Left ventricle myocardium inferior (tissue), 1 donor: Measurements from ENCODE around the gene CTBP2. TPM values are rescaled to one million over a fixed set of nuclear protein-coding genes. Genes with fewer than 3 reads are reported as not detected.
A peak's percentile ranks its signal among the peaks of the same experiment; 100 is the strongest.

Experiments used
- DNase-seq: peaks from one replicate; pipeline ENCODE4 v3.0.0-alpha.2; 2020
- H3K27ac ChIP-seq: fragments of 200-600 bp; replicated peaks from 2 replicates; pipeline ENCODE4 v1.8.0; 2021
- H3K27me3 ChIP-seq: fragments of 200-600 bp; 2 replicates; pipeline ENCODE4 v1.8.0; 2021; ENCODE audit warnings: low read depth
- H3K36me3 ChIP-seq: fragments of 200-600 bp; 2 replicates; pipeline ENCODE4 v1.8.0; 2021
- H3K4me1 ChIP-seq: fragments of 200-600 bp; 2 replicates; pipeline ENCODE4 v1.8.0; 2021
- H3K4me3 ChIP-seq: fragments of 200-600 bp; 2 replicates; pipeline ENCODE4 v1.8.0; 2021; ENCODE audit warnings: mild to moderate bottlenecking, moderate library complexity
- H3K9me3 ChIP-seq: fragments of 200-600 bp; replicated peaks from 2 replicates; pipeline ENCODE4 v1.8.0; 2021
- intact Hi-C: fragments of 100-400 bp; cut with micrococcal nuclease; formaldehyde crosslinking; loops from one replicate; pipeline ENCODE4 v1.11.0; 2022
- total RNA-seq: library from RNA; stranded (reverse); fragmentation: NEBNext Ultra II Directional; extraction: Animal tissue kit (Norgen Biotek cat#: 25700); gene quantifications from one replicate; pipeline ENCODE4 v1.2.1, GENCODE V29; 2021
- TF ChIP-seq, protein P1 (sequence below): fragments of 200-600 bp; IDR thresholded peaks from 2 replicates; pipeline ENCODE4 v1.8.0; 2021; ENCODE audit warnings: antibody characterized with exemption, mild to moderate bottlenecking, borderline replicate concordance
- donor health status: DM: no; HTN: yes; CAD: no; lungs with severe emphysema.

Gene CTBP2
- total RNA-seq, 1 donor from 2014 or later: 29.1 TPM

DNA sequence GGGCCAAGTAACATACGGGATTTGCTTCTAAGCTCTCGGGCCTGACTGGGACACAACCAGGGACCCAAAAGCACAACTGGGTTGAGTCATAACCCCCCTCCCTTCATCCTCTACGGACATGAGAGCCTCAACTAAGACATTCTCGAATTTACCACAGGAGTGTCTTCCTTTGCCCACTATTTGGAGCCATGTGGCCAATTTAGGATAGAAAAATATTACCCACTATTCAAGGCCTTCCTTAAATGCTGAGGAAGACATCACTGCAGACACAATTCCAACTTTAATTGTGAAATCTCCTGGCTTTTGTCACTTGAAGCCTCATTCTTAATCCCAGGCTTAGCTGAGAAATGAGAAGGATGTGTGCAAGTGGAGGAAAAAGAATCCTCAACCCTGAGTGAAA lies 11.8 kb downstream of the CTBP2 start:
- DNase-seq: no peak
- Histone ChIP-seq H3K36me3 (no peaks in the 10 kb centered on the region), H3K4me3 (no peak overlapping the region), H3K4me1 (peaks cover 100% of the 10 kb centered on the region), H3K27me3 (no peaks in the 10 kb centered on the region), H3K9me3 (no peaks in the 10 kb centered on the region), H3K27ac (peak overlapping the region; percentile 71)
- TF ChIP-seq, protein P1, sequence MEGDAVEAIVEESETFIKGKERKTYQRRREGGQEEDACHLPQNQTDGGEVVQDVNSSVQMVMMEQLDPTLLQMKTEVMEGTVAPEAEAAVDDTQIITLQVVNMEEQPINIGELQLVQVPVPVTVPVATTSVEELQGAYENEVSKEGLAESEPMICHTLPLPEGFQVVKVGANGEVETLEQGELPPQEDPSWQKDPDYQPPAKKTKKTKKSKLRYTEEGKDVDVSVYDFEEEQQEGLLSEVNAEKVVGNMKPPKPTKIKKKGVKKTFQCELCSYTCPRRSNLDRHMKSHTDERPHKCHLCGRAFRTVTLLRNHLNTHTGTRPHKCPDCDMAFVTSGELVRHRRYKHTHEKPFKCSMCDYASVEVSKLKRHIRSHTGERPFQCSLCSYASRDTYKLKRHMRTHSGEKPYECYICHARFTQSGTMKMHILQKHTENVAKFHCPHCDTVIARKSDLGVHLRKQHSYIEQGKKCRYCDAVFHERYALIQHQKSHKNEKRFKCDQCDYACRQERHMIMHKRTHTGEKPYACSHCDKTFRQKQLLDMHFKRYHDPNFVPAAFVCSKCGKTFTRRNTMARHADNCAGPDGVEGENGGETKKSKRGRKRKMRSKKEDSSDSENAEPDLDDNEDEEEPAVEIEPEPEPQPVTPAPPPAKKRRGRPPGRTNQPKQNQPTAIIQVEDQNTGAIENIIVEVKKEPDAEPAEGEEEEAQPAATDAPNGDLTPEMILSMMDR: no peak
- intact Hi-C loops: no loop called here

DNA sequence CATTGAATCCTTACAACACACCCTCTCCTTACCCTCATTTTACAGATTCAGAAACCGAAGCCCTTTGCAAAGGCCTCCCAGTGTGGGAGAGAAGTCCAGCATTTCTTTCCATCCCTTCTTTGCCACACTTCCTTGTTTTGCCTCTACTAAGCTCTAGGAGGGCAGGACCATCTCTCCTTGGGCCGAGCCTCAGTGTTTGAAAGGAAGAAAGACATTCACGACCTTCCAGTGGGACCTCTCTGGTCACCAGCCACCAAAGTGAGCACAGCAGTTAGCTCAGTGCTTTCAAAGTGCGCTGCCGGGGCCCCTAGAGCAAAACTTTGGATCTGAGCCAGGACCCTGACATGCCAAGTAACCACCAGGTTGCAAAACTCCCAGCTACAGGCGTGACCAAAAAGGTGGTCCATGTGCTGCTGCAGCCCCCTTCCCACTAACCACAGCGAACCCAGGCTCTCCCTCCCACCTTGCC lies 12.4 kb downstream of the CTBP2 start:
- TF ChIP-seq, protein P1: no peak
- Histone ChIP-seq H3K27ac (peak overlapping the region; percentile 71), H3K36me3 (no peaks in the 10 kb centered on the region), H3K4me3 (no peak overlapping the region), H3K9me3 (no peaks in the 10 kb centered on the region), H3K4me1 (peaks cover 100% of the 10 kb centered on the region), H3K27me3 (no peaks in the 10 kb centered on the region)
- intact Hi-C loops: no loop called here
- no peak for DNase-seq

DNA sequence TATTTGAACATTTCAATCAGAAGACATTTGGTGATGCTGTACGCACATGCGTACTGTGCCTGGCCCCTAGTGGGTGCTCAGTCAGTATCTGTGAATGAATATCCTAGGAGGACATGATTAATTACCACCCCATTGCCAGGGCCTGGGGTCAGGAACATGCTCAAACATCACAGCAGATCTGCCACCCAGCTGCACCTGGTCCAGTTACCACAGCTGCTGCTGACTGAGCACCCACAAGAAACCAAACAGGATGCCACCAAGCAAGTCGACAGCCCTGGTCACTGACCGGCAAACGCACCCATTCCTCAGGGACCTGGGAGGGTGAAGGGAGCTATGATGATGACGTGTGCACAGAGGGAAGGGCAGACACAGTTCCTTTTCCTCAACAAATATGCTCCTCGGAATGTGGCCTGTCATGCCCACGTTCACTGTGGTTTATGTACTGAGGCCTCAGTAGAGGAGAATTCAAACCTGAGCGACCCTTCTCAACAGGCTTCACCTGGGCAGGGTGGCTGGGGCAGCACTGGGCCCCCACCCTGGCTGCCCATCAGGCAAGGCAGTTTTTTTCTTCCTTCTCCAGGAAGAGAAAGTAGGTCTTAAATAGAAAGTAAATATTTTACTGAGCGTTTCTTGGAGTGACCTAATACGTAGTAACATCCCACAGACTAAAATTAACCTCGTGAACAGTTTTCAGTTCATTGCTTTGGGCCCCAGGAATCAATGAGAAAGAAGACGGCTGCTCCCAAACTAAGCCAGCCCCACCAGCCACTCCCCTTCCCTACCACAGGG lies 13.4 kb downstream of the CTBP2 start:
- no peaks in the 10 kb centered on the region for H3K9me3 ChIP-seq
- H3K4me1 ChIP-seq: peaks cover 100% of the 10 kb centered on the region
- intact Hi-C loops: no loop called here
- TF ChIP-seq, protein P1: no peak
- H3K27me3 ChIP-seq: no peaks in the 10 kb centered on the region
- H3K27ac ChIP-seq: peak overlapping the region; percentile 71
- H3K36me3 ChIP-seq: no peaks in the 10 kb centered on the region
- no peak overlapping the region for H3K4me3 ChIP-seq
- no peak for DNase-seq

DNA sequence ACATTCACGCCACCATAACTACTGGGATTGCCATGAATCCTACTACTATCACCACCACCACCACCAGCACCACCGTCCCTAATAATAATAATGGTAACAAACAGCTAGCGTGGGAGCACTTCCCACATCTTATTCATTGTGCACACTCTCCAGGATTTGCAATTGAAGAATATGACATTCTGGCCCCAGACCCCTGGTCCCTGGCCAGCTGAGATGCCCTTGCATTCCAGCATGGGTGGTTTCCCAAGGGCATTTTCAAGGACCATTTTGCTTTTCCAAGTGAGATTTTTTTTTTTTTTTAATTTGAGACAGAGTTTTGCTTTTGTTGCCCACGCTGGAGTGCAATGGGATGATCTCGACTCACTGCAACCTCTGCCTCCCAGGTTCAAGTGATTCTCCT lies 14.7 kb downstream of the CTBP2 start:
- TF ChIP-seq, protein P1: no peak
- Histone ChIP-seq H3K27ac (peak overlapping the region; percentile 82), H3K27me3 (no peaks in the 10 kb centered on the region), H3K9me3 (no peaks in the 10 kb centered on the region), H3K36me3 (no peaks in the 10 kb centered on the region), H3K4me3 (no peak overlapping the region), H3K4me1 (peaks cover 97% of the 10 kb centered on the region)
- intact Hi-C loops: no loop called here
- DNase-seq: no peak

DNA sequence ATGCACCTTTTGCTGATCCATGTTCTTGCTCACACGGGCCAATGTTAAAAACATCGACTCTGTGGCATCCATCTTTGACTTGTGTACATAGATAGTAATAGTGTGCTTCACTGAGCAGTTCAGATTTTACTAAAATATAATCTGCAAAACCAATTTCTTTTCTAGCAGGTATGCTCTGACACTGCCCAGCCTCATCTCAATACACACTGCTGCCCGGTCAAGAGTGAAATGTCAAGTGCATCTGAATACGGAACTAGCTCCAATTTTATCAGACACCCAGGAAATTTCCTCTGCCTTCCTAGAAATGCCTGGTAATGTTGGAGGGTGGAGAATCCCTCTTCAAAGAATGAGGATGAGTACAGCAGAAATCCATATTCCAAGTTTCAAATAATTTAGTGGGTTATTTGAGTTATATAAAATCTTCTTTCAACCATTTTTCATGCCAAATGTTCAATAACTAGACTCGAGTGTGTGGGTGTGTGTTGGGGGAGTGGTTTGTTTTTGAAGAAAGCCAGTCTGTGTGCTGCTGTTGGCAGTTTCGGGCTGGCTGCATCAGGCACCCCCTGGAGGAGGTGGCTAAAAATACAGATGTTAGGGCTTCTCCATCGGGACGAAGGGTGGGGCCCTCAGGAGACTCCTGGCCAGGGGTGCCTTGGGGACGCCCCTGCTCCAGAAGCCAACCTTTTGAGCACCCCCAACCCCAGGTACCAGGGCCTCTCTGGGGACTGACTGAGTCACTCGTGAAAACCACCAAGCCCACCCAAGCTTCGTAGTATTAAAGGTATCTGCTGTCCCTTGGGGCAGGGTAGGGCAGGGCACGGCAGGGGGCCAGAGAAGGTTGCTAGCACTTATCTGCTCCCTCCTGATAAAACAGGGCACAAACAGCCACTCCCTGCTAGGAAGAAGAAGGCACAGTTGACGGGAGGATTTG lies 15.4 kb downstream of the CTBP2 start:
- H3K4me3 ChIP-seq: peak overlapping the region; percentile 50
- H3K4me1 ChIP-seq: peaks cover 90% of the 10 kb centered on the region
- no peaks in the 10 kb centered on the region for H3K36me3 ChIP-seq
- no peaks in the 10 kb centered on the region for H3K9me3 ChIP-seq
- H3K27me3 ChIP-seq: no peaks in the 10 kb centered on the region
- peak overlapping the region; percentile 82 for H3K27ac ChIP-seq
- TF ChIP-seq, protein P1: peak; percentile 58
- intact Hi-C loops: no loop called here
- DNase-seq: no peak
